K562 (cell line): ENCODE results near the gene SNX1. TPM values are rescaled to one million over a fixed set of nuclear protein-coding genes. Genes with fewer than 3 reads are reported as not detected.

ENCODE experiments used
- ATAC-seq: fragments of 200-7000 bp; cut with Tn5 transposase; 3 replicates; pipeline ENCODE4 v1.9.1; 2020; ENCODE audit warnings: moderate library complexity
- BruUV-seq: library from RNA; stranded (reverse); fragments of 400-500 nt; replicated peaks from 2 replicates; lab custom pipeline; 2021; lab: Mats Ljungman, UMichigan
- CTCF ChIA-PET: fragments of 300-600 bp; formaldehyde crosslinking; extraction: SDS; loops from one replicate; lab custom pipeline; 2021; ENCODE audit warnings: low intra/inter-chr PET ratio; lab: Yijun Ruan, JAX
- POLR2A ChIA-PET: fragments of 300-600, 350-650 bp; sonication (Branson Sonifier 250); formaldehyde crosslinking; extraction: SDS; loops from one replicate; lab custom pipeline; 2021; ENCODE audit warnings: antibody characterized with exemption, inconsistent platforms; lab: Yijun Ruan, JAX
- DNase-seq, 4 experiments: peaks; one replicate each; pipeline versions ENCODE4 v3.0.0 to v3.0.0-alpha.2; 2011 to 2018; ENCODE audit warnings: low spot score in 3 of 4, mixed read lengths in 3 of 4; ENCODE audit errors: extremely low read depth in 1 of 4
- FAIRE-seq: peaks from 2 replicates; lab custom pipeline; 2011; peaks lifted over from hg19 to GRCh38; lab: Jason Lieb, UNC
- H2AFZ ChIP-seq: 2 replicates; pipeline ENCODE4 v1.6.0; 2011; ENCODE audit warnings: low read depth, low read length, control low read depth, inconsistent platforms
- H3K27ac ChIP-seq: fragments of 200-600 bp; 3 replicates; pipeline ENCODE4 v1.8.0; 2011; ENCODE audit warnings: low read depth, mild to moderate bottlenecking, control low read depth, inconsistent platforms, low read length, moderate library complexity, mixed read lengths; ENCODE audit errors: extremely low read depth
- H3K27me3 ChIP-seq, 2 experiments: fragments of 300-600 bp in 1 of 2; 2 replicates in 1 of 2; 3 replicates in 1 of 2; pipeline versions ENCODE4 v1.6.0 to v1.8.0; 2011; ENCODE audit warnings: inconsistent platforms in 2 of 2, low read length in 2 of 2, mild to moderate bottlenecking in 1 of 2, mixed read lengths in 1 of 2, moderate library complexity in 1 of 2; ENCODE audit not compliant: control insufficient read depth in 2 of 2, insufficient read depth in 2 of 2
- H3K36me3 ChIP-seq: fragments of 300-600 bp; 3 replicates; pipeline ENCODE4 v1.8.0; 2011; ENCODE audit warnings: mild to moderate bottlenecking, low read length, inconsistent platforms; ENCODE audit not compliant: control insufficient read depth, insufficient read depth
- H3K4me1 ChIP-seq, 2 experiments: fragments of 200-600 bp in 1 of 2; replicated peaks in 1 of 2; 2 replicates in 1 of 2; 3 replicates in 1 of 2; pipeline versions ENCODE4 v1.5.1 to v1.8.0; 2011; ENCODE audit warnings: inconsistent platforms in 2 of 2, low read length in 2 of 2, mild to moderate bottlenecking in 1 of 2, mixed read lengths in 1 of 2, moderate library complexity in 1 of 2; ENCODE audit not compliant: control insufficient read depth in 2 of 2, insufficient read depth in 2 of 2
- H3K4me2 ChIP-seq: 2 replicates; pipeline ENCODE4 v1.6.1; 2011; ENCODE audit warnings: low read length, control low read depth, inconsistent platforms, mixed read lengths; ENCODE audit not compliant: insufficient read depth
- H3K4me3 ChIP-seq: fragments of 200-600 bp; sonication (generic), shearing (Covaris generic); 2 replicates; pipeline ENCODE4 v1.5.1; 2016; ENCODE audit warnings: control low read depth, inconsistent platforms
- H3K79me2 ChIP-seq: fragments of 200-600 bp; 3 replicates; pipeline ENCODE4 v1.8.0; 2011; ENCODE audit warnings: low read length, inconsistent platforms; ENCODE audit not compliant: control insufficient read depth, insufficient read depth
- H3K9ac ChIP-seq, 2 experiments: 2 replicates each; pipeline versions ENCODE4 v1.6.0 to v1.6.1; 2011; ENCODE audit warnings: low read depth in 2 of 2, low read length in 2 of 2, control low read depth in 1 of 2, inconsistent platforms in 1 of 2, mild to moderate bottlenecking in 1 of 2, mixed read lengths in 1 of 2; ENCODE audit not compliant: insufficient read depth in 1 of 2
- H3K9me1 ChIP-seq: one replicate; pipeline ENCODE4 v1.6.0; 2011; ENCODE audit warnings: inconsistent platforms, mild to moderate bottlenecking, low read length, moderate library complexity; ENCODE audit not compliant: control insufficient read depth, insufficient read depth
- H3K9me3 ChIP-seq: replicated peaks from 2 replicates; pipeline ENCODE4 v1.5.1; 2011; ENCODE audit warnings: low read depth, low read length, inconsistent platforms; ENCODE audit not compliant: control insufficient read depth, insufficient read depth
- H4K20me1 ChIP-seq: replicated peaks from 2 replicates; pipeline ENCODE4 v1.6.1; 2011; ENCODE audit warnings: low read length, inconsistent platforms, mixed read lengths; ENCODE audit not compliant: control insufficient read depth, insufficient read depth
- ETV6 ChIP-seq, 3 experiments: fragments of 150-350 bp in 1 of 3; sonication (generic) in 1 of 3; formaldehyde crosslinking in 1 of 3; IDR thresholded peaks; 2 replicates each; pipeline versions ENCODE4 v1.6.1 to v1.8.0; 2014 to 2022; ENCODE audit warnings: borderline replicate concordance in 2 of 3, low read depth in 2 of 3, antibody characterized with exemption in 1 of 3, low read length in 1 of 3, mild to moderate bottlenecking in 1 of 3, missing genetic modification reagents in 1 of 3
- HOXB6 ChIP-seq: fragments of 250-450 bp; sonication (Bioruptor Pico); IDR thresholded peaks from 2 replicates; pipeline ENCODE4 v1.5.1; 2022; ENCODE audit warnings: mild to moderate bottlenecking, borderline replicate concordance
- PHF20 ChIP-seq: fragments of 450-650 bp; IDR thresholded peaks from 2 replicates; pipeline ENCODE4 v1.6.1; 2018; ENCODE audit not compliant: partially characterized antibody
- WGBS: fragments of 100-300 bp; shearing (Covaris generic); methylation state at CpG from one replicate; pipeline ENCODE4 v1.1.6; 2016; ENCODE audit warnings: low coverage, mixed read lengths; ENCODE audit not compliant: insufficient coverage; ENCODE audit errors: missing lambda C conversion rate; 5-methylcytosine and 5-hydroxymethylcytosine counted together
- in situ Hi-C: fragments of 300-500 bp; cut with MboI; formaldehyde crosslinking; loops from 4 replicates; pipeline ENCODE4 v1.15.0; 2018; ENCODE audit warnings: inconsistent platforms, mixed read lengths
- intact Hi-C: fragments of 100-400 bp; cut with micrococcal nuclease; formaldehyde crosslinking; loops from 2 replicates; pipeline ENCODE4 v1.14.2; 2022
- polyA plus RNA-seq, 8 experiments: library from polyadenylated mRNA; depleted of rRNA in 4 of 8; stranded (reverse) in 5 of 8; unstranded in 3 of 8; fragments of >200 nt; fragmentation: Nextera tagmentation in 2 of 8; fragmentation: Illumina TruSeq in 1 of 8; extraction: Ambion mirVana in 2 of 8; extraction: Trizol in 1 of 8; gene quantifications; 2 replicates each; pipeline versions ENCODE4 v1.2.1 to v1.2.3, GENCODE V29; 2011 to 2014; ENCODE audit warnings: inconsistent platforms in 1 of 8, missing spikeins in 1 of 8
- total RNA-seq, 7 experiments: library from RNA; depleted of rRNA in 6 of 7; stranded (reverse); fragments of >200 nt in 6 of 7; fragmentation: Illumina TruSeq in 2 of 7; extraction: Trizol in 2 of 7; gene quantifications; 2 replicates each; pipeline versions ENCODE4 v1.2.1 to v1.2.3, GENCODE V29; 2011 to 2021; ENCODE audit warnings: low replicate concordance in 1 of 7

Gene SNX1
- total and polyA plus RNA-seq, 9 of the 15 experiments (the other 6 are each of a cell fraction or from before 2014, with no cell fraction given) = 11.0 to 105 (median 59.9) TPM

DNA sequence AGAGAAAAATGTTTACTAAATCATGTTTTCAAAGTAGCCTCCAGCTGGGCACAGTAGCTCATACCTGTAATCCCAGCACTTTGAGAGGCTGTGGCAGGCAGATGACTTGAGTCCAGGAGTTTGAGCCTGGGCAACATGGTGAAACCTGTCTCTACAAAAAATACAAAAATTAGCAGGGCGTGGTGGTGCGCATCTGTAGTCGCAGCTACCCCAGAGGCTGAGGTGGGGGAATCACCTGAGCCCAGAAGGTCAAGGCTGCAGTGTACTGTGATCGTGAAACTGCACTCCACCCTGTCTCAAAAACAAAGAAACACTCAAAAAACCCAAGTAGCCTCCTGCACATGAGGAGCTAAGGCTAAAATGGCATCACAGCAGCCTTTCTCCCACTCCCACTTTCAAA lies 68.7 kb downstream of the SNX1 start:
- Histone ChIP-seq H3K4me1 (peaks cover 10 to 27% of the 10 kb centered on the region in 2 experiments; a peak in 3 of 5 replicates), H4K20me1 (no peaks in the 10 kb centered on the region), H2AFZ (peak overlapping the region; percentile 99), H3K4me3 (no peak overlapping the region), H3K9ac (peak overlapping the region in 1 of 2 experiments; percentile 10; a peak in 1 of 4 replicates), H3K27ac (no peak overlapping the region; the same call in 2 of the 3 replicates), H3K9me3 (no peaks in the 10 kb centered on the region), H3K79me2 (peaks cover 34% of the 10 kb centered on the region), H3K9me1 (no peaks in the 10 kb centered on the region), H3K4me2 (no peak overlapping the region), H3K27me3 (no peaks in the 10 kb centered on the region), H3K36me3 (peaks cover 26% of the 10 kb centered on the region)
- in situ Hi-C loops (no loop called here), intact Hi-C loops (loop anchor here (5.0 kb wide), 1 partner anchor 43 kb away; no protein-coding TSS in a partner anchor)
- 82% methylated on average over 4 of the region's 4 CpGs for WGBS
- FAIRE-seq (no peak), ATAC-seq (no peak), DNase-seq (no peak)
- TF ChIP-seq PHF20 = no peak
- no peak for TF ChIP-seq ETV6 (IDR thresholded peaks at IDR 0.05; ENCODE audit: borderline replicate concordance in 1 of 2, low read depth in 2 of 2, low read length in 1 of 2)
- 0 out of 2 replicates have a peak, but pooled peaks have one; percentile 47 for TF ChIP-seq ETV6 (CRISPR knock-in tag; IDR thresholded peaks at IDR 0.05; ENCODE audit: borderline replicate concordance)
- TF ChIP-seq HOXB6 (CRISPR knock-in tag) = no peak
- ChIA-PET CTCF (interaction anchor here (2.5 kb wide), 1 partner anchor 516 kb away, joined by 15 read pairs; no protein-coding TSS in a partner anchor), POLR2A (interaction anchor here (0.6 to 3.8 kb wide), 3 partner anchors 10 to 520 kb away, joined by 3 to 36 read pairs (median 8); no protein-coding TSS in a partner anchor)
- BruUV-seq = no TSS peak
